Measurements from ENCODE around the gene ARMS2.

ARMS2 gene, protein sequence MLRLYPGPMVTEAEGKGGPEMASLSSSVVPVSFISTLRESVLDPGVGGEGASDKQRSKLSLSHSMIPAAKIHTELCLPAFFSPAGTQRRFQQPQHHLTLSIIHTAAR

DNA sequence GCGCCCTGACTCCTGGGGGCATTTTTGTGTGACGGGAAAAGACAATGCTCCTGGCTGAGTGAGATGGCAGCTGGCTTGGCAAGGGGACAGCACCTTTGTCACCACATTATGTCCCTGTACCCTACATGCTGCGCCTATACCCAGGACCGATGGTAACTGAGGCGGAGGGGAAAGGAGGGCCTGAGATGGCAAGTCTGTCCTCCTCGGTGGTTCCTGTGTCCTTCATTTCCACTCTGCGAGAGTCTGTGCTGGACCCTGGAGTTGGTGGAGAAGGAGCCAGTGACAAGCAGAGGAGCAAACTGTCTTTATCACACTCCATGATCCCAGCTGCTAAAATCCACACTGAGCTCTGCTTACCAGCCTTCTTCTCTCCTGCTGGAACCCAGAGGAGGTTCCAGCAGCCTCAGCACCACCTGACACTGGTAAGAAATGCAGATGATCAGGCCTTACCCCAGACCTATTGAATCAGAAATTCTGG is at the start of gene ARMS2:
ARMS2 (plus strand) TSS at position 51 of the 478 bp plus-strand sequence; CDS start at position 126, 75 bp downstream.
- DNase-seq (ENCODE audit: low spot score), result no peak

DNA sequence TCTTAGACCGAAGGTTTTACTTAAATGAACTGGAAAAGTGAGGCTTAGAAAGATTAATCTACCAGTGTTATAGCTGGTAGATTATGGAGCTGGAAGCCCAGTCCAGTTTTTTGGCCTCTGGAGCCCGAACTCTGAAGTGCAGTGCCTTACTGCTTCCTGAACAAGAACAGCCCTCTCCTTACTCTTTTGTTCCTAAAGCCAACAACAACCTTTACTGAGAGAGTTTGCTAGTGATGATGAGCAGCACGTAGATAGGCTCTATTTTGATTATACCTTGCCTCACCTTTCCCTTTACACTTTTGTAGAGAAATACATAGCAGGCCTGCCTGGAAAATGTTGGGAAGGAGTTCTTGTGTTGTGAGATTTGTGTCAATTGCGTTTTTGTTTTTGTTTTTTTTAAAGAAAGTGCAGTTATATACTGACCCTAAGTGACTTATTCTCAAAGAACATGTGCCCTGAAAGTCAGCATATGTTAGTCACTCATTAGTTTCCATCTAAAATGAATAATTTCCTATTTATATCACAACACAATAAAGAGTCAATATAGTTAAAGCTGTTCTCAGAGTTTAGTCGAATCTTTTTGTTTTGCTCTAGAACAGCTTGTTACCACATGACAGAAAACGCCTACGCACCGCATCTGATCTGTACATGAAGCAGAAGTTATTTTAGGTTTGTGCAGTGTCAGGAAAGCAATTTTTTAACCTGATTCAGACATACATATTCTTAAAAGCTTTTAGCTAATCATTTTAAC is 46.9 kb upstream of the ARMS2 start:
- no peak for DNase-seq (ENCODE audit: low spot score)

DNA sequence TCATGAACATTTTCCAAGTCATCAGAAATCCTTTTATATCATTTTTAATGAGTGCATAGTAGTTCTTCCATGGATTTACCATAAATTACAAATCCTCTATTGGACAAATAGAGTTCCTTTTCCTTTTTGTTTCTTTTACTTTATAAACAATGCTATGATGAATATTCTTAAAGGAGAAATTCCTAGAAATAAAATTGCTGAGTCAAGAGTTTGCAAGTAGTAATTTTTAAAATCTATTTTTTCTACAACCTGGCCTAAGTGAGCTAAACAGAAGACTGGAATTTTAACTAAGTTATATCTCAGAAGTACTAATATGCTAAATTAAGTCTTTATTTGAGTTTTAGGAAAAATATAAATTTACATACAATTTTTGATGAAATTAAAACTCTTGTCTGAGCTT is 41.1 kb upstream of the ARMS2 start:
- no peak for DNase-seq (ENCODE audit: low spot score)

DNA sequence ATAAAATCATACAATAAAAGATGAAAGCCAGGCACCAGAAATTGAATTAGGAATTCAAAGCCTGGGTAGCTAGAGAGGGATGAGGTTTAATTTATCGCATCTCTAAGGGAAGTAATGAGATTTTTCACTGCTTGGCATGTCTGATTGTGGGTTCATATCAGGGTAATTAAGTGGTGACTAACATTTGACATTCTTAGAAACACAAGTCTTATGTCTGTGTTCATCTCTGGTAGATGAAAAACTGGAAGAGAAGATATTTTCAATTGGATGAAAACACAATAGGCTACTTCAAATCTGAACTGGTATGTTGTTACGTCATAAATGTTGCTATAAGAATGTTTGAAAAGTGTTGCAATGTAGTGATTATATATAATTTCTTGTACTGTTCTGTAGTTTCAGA is 36.8 kb upstream of the ARMS2 start:
- DNase-seq (ENCODE audit: low spot score), result no peak

DNA sequence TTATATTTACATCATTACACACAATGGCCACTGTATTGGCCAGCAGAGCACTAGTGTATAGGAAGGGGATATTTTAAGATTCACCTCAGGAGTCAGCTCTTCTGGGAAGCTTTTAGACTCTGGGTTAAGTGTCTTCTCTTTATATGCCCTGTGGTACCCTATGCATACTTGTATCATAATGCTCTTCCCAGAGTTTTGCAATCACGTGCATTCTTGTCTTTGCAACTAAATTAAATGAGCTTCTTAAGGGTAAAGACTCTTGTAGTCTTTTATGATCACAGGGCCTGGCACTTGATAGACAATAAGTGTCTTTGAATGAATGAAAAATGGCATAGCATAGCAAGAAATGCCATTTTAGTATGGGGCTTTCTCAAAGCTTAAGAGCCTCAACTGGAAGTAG is 35.4 kb upstream of the ARMS2 start:
- no peak for DNase-seq (ENCODE audit: low spot score)

DNA sequence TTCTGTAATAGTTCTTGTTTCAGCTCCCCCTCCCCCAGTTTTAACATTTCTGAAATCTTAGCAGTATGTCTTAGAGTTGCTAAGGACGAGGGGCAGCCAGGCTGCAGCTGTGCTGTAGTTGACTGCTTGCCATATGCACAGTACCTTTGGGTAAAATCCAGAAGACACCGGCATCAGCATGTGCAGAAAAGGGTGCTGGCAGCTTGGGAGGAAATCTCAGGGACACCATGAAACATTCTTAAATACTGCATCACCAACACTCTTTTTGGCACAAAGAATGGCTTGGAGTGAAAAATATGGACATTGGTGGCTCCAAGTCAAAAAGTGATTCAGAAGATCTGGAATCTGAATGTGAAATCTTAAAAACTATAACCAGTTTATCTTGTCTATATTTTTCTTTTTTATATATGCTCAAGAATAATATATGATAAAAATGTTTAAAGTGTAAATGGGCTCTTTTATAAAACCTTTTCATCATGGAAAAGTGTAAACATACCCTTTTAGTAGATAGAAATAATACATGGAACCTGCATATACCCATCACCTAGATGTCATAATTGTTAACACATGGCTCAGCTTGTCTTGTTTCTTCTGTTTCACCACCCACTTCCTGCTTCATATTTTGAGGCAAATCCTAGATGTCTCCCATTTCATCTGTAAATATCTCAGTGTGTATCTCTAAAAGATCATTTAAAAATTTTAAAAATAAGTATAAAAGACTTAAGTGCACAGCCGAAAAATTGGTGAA is 34.4 kb upstream of the ARMS2 start:
- no peak for DNase-seq (ENCODE audit: low spot score)

DNA sequence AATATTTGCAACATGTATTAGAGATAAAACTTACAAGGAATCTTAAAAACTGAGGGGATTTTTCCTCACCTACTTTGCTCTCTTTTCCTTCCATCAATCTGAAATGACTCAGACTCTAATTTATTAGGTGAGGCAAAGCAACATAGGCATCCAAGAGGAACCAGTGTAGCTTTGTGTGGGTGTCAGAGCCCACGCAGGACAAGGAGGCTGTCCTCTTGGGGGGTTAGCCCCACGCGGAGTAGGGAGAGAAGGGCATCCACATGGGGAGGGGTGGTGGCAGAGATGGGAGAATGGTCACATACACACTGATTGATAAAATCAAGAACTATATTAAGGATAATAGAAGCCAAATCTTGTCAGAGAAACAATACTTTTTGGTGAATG is 33.8 kb upstream of the ARMS2 start:
- no peak for DNase-seq (ENCODE audit: low spot score)

DNA sequence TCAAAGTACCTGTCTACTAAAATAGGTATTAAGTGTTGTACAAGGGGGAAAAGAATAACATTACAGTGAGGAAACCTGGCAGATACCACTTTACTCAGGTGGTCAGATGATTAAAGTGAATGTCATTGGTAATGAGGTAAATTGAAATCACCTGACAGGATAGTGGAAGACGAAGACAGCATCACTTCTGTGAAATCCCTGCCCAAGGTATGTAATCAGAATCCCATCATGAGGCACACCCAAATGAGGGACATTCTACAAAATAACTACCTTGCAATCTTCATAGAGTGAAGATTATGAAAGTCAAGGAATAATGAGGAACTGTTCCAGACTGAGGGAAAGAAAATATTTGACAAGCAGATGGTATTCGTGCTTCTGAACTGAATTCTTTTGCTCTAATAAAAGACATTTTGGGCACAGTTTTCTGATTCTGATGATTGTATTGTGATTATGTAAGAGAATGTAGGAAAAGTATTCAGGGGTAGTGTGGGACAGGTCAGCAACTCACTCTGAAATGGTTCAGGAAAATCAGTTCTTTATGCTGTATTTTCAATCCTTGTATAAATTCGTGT is 33.3 kb upstream of the ARMS2 start:
- no peak for DNase-seq (ENCODE audit: low spot score)

DNA sequence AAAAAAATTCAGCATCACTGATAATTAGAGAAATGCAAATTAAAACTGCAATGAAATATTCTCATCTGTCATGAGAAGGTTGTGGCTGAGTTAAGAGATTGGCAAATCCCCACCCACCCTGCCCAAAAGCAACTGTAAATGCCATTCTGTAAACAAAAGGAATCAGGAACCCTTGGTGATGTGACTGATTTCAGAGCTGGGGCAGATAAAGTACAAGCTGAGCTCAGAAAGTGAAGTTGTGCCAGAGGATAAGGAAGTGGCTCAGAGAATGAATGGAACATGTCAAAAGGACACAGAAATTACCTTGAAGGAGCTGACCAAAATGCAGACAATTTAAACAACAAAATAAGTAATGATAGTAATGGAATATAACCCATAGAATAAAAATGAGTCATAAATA is 32.7 kb upstream of the ARMS2 start:
- DNase-seq (ENCODE audit: low spot score), result no peak

DNA sequence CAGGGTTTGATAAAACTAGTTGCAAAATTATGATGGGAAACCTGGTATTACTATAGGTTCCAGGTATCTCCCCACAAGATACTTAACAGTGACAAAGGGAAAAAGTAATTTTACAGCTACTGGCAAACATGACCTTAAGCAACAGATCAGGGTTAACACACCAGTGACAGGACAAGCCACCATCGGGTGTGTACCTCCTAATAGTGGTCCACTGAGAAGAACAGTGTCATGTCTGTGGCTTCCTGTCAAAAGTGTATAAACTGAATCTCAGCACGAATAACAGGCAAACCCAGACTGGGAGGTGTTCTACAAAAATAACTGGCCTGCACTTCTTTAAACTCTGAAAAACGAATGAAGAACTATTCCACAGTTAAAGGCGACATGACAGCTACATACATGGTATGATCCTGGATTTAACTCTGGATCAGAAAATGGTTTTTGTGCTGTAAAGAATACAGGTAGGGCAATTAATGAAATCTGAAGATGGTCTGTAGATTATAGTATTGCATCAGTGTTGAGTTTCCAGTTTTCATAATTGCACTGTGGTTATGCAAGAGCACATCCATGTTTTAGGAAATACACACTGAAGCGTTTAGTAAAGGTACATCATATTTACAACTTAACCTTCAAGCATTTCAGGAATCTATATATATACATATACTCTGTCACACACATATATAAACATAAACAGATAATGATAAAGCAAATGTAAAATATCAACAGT is 32.0 kb upstream of the ARMS2 start:
- no peak for DNase-seq (ENCODE audit: low spot score)

DNA sequence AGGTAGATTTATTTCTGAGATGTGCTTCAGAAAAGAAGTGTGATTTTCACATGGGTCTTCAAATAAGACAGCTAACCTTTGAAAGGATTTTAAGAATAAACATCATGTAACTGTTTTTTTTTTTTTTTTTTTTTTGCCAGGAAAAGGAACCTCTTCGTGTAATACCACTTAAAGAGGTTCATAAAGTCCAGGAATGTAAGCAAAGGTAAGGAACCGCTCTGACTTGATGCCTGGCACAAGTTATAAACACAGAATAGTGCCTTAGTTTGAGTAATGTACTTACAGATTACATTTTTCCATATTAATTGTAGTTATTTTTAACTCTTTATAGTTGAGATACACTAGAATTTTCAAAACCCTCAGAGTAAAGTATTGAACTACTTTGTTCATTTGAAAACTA is 30.4 kb upstream of the ARMS2 start:
- no peak for DNase-seq (ENCODE audit: low spot score)

DNA sequence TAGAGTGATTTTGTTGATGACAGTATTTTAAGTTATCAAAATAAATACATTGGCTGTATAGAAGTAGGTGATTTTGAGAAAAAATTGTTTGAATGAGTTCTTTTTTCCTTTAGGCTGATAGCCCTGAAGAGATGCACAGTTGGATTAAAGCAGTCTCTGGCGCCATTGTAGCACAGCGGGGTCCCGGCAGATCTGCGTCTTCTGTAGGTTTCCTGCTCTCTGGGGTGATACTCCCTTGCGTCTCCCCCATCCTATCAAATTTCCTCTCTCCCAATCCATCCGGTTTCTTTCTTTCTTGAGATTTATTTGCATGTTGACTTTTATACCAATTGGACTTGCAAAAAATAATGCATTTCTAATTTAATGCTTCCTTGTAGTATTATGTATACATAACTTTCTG is 27.6 kb upstream of the ARMS2 start:
- no peak for DNase-seq (ENCODE audit: low spot score)

DNA sequence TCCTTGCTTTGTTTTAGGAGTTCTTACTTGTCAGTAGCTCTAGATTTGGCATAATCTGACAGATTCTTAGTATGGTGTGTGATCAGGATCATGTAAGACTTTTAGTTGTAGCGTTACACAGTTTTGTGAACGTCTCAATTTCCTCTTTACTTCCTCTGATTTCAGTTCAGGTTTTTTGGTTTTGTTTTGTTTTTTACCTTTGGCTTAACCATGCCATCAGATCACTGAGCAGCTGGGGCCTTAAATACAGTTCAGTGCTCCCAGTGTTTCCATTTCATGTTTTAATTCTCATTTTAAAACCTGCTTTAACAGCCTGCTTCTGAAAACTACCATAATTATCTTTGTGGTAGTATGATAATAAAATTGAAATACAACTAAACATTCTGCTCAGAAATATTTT is 27.2 kb upstream of the ARMS2 start:
- no peak for DNase-seq (ENCODE audit: low spot score)

DNA sequence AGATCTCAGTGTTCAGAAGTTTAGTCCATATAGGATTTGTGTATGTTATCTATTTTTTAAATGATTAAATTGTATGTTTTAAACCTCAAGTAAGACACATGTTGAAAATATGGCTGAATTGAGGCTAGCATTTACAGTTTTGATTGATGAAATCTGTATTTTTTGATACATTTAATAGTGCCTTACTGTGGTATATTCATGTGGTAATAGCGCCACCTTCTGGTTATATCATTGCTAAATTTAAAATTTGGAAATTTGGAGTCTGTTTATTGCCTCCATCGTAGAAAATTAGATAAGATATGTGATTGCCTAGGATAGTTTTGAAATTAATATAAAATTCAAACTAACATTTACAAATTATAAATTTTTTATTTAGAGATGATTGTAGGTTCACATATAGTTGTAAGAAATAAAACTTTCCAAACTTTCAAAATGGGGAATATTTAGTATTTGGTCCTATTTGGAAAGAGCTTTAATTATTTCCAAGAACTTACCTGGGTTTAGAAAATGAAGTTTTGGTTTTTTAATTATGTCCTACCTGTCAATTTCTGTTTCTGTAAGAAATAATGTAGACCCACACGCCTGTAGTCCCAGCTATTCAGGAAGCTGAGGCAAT is 19.1 kb upstream of the ARMS2 start:
- no peak for DNase-seq (ENCODE audit: low spot score)

DNA sequence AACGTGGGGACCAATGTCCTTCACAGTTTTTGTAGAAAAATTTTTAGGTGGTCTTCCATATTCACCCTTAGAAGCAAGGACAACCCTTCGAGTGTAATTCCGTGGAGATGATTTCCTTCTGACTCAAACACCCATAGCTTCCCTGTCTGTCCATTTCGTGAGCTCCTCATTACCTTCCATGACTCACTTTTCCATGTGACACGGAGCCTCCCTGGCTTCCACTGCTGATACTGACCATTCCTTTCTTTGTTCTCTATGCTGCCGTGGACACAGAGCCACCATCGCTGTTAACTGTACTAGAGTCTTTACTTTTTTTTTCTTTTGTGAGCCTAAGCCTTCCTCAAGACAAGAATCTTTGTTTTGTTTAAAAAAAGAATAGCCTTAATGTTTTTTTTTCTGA is 12.5 kb upstream of the ARMS2 start:
- DNase-seq (ENCODE audit: low spot score), result no peak

DNA sequence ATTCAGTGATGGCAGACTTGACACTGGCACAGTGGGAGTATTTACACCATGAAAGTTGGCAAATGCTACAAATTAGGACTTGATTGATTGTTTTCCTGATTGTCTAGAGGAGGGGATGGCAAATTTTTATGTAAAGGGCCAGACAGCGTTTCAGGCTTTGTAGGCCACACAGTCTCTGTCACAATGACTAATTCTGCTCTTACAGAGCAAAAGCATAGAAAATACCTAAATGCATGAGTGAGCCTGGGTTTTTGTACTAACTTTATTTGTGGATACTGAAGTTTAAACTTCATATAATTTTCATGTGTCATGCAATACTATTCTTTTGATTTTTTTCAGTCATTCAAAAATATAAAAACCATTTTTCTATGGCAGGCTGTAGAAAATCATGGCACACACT is 9.0 kb upstream of the ARMS2 start:
- DNase-seq (ENCODE audit: low spot score), result no peak

DNA sequence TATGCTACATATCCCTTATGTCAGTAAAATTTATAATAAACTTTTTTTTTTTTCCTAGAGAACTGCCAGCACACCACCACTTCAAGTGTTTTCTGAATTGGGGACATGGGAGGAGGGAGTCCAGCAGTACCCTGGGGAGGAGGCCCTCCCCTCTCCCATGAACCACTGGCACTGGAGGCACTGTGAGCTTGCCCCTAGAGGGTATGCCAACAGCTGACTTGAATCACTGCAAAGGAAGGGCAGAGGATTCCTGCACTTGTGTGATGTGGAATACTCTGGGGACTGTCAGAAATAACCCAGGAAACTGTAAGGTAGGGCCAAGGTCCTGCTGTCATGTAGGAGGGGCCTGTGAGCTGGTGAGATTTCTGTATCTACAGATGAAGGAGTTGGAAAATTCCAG is 8.5 kb upstream of the ARMS2 start:
- no peak for DNase-seq (ENCODE audit: low spot score)

DNA sequence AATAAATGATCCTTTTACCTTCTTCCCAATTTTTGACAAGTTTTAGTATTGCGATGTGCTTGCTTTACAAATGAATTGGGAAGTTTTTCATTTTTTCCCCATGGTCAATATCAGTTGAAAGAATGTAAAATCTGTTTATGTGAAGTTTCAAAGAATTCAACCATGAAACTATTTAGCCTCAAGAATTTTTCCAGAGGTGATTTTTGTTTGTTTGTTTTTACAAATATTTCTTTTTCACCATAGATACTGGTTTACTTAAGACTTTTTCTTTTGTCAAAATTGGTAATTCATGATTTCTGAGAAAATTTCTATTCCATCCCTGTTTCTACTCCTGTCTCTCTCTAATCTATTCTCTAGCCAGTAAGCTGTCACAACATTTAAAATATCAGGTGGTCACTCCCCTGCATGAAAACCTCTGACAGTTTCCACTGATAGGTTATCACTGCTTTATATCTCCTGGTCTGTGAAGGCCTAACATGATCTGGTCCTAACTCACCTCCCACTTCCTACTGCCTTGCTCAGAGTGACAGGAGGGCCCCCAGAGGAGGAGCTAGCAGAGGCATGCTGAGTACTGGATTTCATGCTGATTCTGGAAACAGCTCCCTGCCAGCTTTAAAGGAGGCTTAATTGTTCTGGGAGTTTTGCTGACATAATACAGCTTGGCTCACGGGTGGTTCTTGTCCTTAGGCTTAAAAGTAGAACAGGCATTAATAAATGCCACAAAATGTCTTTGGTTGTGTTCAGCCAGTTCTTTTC is 7.6 kb upstream of the ARMS2 start:
- DNase-seq (ENCODE audit: low spot score), result no peak

DNA sequence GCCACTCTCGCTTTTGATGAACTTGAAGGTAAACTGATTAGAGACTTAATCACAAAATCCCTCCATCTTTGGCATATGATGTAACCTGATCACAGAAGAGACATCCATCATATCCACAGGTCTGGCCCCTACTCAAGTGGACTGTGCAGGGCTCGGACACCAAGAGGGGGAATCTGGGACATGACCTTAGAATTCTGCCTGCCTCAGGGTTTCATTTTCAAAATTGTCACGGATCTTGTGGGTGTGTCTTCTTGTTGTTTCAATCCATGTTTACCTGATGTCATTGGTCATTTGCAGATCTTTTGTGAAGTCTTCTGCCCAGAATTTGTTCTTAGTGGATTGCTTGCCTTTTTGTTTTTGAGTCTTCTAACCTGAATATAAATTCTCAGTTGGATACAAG is 5.9 kb upstream of the ARMS2 start:
- no peak for DNase-seq (ENCODE audit: low spot score)

DNA sequence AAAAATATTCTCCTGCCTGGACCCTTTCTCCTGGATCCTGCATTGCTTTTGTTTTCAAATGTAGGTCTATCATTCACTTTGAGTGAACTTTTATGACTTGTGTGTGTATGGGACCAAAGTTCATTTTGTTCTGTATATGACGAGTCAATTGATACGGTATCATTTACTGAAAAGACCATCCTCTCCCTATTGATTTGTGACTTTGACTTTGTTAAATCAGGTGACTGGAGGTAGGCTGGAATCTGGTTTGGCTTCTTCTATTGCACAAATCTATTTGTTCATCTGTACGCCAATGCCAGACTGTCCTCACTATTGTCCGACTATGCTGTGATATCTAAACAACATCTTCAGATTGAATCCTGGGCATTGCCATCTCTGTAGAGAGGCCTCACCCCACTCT is 5.3 kb upstream of the ARMS2 start:
- DNase-seq (ENCODE audit: low spot score), result no peak

DNA sequence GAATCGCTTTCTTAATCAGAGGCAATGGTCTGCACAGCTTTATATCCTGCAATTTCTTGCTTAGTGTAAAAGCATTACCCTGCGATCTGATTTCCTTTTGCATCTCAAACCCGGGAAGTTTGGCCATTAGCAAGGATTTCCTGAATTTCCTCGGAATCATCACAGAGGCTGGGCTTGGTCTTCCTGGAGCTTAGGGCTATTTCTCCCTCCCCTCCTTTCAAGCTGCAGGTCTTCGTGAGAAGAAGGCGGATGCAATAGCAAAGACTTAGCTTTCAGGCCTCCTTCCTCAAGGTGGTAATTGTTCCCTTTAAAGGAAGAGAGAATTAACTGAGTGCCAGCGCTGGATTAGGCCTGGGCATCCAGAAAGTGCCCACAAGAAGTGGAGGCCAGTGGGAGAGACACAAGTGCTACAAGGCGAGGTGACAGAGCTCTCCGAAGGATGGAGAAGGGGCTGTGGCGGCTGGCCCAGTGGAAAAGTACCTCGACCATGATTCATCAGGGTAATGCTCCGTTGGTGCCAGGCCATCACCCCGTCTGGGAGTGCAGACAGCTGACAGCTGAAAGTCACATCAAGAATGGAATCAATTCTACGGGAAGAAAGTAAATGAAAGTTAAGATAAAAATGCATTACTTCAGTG is 4.0 kb upstream of the ARMS2 start:
- no peak for DNase-seq (ENCODE audit: low spot score)

Measured in D341Med (cell line).